NCI-H1436 treated with DMSO at 0.1 percent for 48 hours (cell line): ENCODE results near the gene ALKBH1.
"Not testable (repeated sequence)": the region's sequence is repeated elsewhere in the genome, so short reads cannot be mapped to it uniquely, and the experiment has no call there.

ENCODE experiments used
- DNase-seq: peaks from one replicate; lab custom pipeline; 2025; lab: John Stamatoyannopoulos, UW

Gene ALKBH1

GRCh38 chr14:77673193-77673592 lies 34.6 kb downstream of the ALKBH1 start:
- DNase-seq = no peak

- DNase-seq = no peak
Measured at GRCh38 chr14:77667331-77667730, 40.5 kb downstream of the ALKBH1 start.

GRCh38 chr14:77663293-77663692 lies 44.5 kb downstream of the ALKBH1 start:
- no peak for DNase-seq

- DNase-seq = not testable (repeated sequence)
Measured at GRCh38 chr14:77661562-77661961, 46.3 kb downstream of the ALKBH1 start.

GRCh38 chr14:77660754-77661153 lies 47.1 kb downstream of the ALKBH1 start:
- no peak for DNase-seq

DNA sequence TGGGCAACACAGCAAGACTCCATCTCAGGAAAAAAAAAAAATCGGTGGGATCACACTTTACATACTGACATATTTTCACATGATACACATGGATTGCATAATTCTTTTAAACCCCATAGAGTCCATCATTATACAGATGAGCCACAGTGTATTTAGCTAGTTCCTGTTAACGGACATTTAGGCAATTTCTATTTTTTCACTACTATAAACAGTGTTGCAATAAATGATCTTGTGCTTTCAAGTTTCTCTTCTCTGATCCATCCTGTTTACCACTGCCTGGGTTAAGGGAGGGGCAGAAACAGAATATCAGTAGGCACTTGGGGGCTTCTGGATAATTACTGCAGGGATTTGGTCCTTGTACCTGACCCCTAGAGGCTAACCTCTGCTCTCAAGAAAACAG lies 48.0 kb downstream of the ALKBH1 start:
- DNase-seq = no peak

- no peak for DNase-seq
Measured at GRCh38 chr14:77657280-77657679, 50.5 kb downstream of the ALKBH1 start.

DNA sequence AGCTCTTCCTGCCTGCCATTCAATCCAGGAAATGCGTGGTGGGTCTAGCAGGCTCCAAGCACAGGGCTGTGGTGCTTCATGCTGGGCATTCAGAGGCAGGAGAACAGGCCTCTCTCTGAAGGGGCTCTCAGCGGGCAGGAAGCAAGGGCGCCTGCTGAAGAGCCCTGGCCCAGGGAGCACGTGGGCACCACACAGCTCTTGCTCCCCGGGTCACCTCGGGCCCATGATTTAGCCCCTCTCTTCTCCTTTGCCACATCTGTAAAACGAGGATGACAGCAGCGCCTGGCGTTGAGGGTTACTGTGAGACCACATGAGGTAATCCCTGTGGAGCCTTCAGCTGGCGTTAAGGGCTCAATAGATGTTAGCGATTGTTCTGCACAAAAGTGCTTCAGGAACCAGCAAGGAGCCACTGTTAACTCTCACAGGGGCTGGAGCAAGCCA lies 53.8 kb downstream of the ALKBH1 start:
- no peak for DNase-seq

DNA sequence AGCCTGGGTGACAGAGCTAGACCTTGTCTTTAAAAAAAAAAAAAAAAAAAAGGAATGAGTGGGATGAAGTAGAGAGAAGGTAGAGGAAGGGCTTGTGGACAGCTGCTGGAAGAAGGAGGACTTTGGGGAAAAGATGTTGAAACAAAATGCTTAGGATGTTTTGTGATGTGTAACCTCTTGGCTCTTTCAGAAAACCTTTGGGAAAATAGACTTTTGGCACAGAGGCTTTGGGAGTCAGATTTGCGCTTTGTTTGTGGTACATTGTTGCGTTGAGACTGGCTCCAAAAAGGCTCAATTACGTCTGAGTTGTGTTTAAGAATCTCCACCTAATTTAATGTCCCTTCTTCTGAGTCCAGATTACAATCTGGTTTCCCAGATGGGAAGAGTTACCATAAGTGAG lies 58.5 kb downstream of the ALKBH1 start:
- no peak for DNase-seq

- DNase-seq = no peak
Measured at GRCh38 chr14:77648520-77649200, 59.2 kb downstream of the ALKBH1 start.

DNA sequence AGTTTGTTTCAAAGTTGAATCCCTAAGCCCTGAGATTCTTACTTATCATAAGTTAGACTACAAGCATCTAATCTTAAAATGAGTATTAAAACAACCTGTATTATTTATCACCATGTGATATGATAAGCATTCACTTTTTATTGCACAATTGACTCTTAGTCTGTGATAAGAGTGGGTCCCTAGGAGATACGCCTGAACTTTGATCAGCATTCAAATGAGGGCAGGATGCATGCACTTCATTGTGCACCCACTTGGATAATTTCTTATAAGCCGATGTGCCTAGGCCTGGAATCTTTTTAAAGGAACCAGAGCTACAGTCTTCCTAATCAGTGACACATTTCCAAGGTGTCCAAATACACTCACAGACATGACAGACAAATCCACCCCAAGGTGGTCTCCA lies 60.0 kb downstream of the ALKBH1 start:
- no peak for DNase-seq

- no peak for DNase-seq
Measured at GRCh38 chr14:77646907-77647306, 60.9 kb downstream of the ALKBH1 start.

DNA sequence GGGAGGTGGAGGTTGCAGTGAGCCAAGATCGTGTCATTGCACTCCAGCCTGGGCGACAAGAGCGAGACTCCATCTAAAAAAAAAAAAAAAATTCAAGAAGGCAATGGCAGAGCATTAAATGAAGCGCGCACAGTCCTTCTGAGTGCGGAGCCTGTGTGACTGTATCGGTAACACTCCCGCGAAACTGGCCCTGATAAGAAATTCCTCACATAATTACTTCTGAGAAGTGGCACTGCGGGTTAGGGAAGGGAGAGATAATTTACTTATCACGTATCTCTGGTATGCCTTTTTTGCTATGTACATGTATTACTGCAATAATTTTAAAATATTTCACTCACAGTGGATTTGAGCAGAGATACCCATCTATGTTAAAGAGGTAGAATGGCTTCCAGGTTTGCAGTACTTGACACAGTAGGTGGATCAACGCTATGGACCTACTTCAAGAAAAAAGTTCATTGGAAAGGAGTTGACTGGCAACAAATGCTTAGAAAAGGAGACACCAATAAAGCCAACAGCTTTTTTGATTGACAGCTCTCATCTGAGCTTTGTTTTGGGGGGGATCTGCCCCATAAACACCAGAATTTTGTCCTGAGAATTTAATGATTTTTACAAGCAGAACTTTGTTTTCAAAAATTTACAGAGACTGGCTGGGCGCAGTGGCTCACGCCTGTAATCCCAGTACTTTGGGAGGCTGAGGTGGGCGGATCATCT lies 62.1 kb downstream of the ALKBH1 start:
- no peak for DNase-seq

- no peak for DNase-seq
Measured at GRCh38 chr14:77642407-77642806, 65.4 kb downstream of the ALKBH1 start.

- no peak for DNase-seq
Measured at GRCh38 chr14:77641534-77642341, 66.1 kb downstream of the ALKBH1 start.

- DNase-seq = no peak
Measured at GRCh38 chr14:77640756-77641533, 66.9 kb downstream of the ALKBH1 start.

GRCh38 chr14:77638771-77639171 lies 69.1 kb downstream of the ALKBH1 start:
- no peak for DNase-seq

DNA sequence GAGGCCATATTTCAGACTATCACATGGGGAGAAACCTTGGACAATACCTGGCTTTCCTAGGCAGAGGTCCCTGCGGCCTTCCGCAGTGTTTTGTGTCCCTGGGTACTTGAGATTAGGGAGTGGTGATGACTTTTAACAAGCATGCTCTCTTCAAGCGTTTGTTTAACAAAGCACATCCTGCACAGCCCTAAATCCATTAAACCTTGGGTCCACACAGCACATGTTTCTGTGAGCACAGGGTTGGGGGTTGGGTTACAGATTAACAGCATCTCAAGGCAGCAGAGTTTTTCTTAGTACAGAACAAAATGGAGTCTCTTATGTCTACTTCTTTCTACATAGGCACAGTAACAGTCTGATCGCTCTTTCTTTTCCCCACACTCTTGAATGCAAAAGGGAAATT lies 72.0 kb downstream of the ALKBH1 start:
- DNase-seq = not testable (repeated sequence)

DNA sequence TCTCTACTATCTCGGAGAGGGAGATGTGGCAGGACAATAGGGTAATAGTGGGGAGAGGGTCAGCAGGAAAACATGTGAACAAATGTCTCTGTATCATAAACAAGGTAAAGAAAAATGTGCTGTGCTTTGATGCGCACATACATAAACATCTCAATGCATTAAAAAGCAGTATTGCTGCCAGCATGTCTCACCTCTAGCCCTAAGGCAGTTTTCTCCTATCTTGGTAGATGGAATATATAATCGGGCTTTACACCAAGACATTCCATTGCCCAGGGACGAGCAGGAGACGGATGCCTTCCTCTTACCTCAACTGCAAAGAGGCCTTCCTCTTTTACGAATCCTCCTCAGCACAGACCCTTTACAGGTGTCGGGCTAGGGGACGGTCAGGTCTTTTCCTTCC lies 72.4 kb downstream of the ALKBH1 start:
- not testable (repeated sequence) for DNase-seq

GRCh38 chr14:77630111-77630510 lies 77.7 kb downstream of the ALKBH1 start:
- no peak for DNase-seq

- DNase-seq = no peak
Measured at GRCh38 chr14:77625360-77625759, 82.5 kb downstream of the ALKBH1 start.

- DNase-seq = no peak
Measured at GRCh38 chr14:77623201-77623600, 84.6 kb downstream of the ALKBH1 start.
